H9 (cell line): ENCODE measurements around the gene TMEFF2. TPM values are rescaled to one million over a fixed set of nuclear protein-coding genes. Genes with fewer than 3 reads are reported as not detected.

Experiments used
- DNase-seq: peaks from one replicate; pipeline ENCODE4 v3.0.0-alpha.2; 2017
- H2AFZ ChIP-seq: one replicate; pipeline ENCODE4 v1.6.1; 2013; ENCODE audit warnings: mild to moderate bottlenecking, low read length, control low read depth, moderate library complexity
- H2AK5ac ChIP-seq: 2 replicates; pipeline ENCODE4 v1.6.1; 2013; ENCODE audit warnings: low read length, control low read depth, mixed read lengths; ENCODE audit not compliant: insufficient read length
- H2BK120ac ChIP-seq: one replicate; pipeline ENCODE4 v1.6.1; 2013; ENCODE audit warnings: low read depth, mild to moderate bottlenecking, low read length, control low read depth, inconsistent platforms; ENCODE audit not compliant: poor library complexity, severe bottlenecking
- H2BK12ac ChIP-seq: 2 replicates; pipeline ENCODE4 v1.6.1; 2013; ENCODE audit warnings: low read length, control low read depth, mixed read lengths, low read depth; ENCODE audit not compliant: insufficient read length
- H2BK15ac ChIP-seq: 2 replicates; pipeline ENCODE4 v1.6.1; 2013; ENCODE audit warnings: low read depth, low read length, control low read depth
- H2BK20ac ChIP-seq: one replicate; pipeline ENCODE4 v1.6.1; 2013; ENCODE audit warnings: low read depth, mild to moderate bottlenecking, low read length, control low read depth, inconsistent platforms; ENCODE audit not compliant: poor library complexity, severe bottlenecking
- H2BK5ac ChIP-seq: 2 replicates; pipeline ENCODE4 v1.6.1; 2013; ENCODE audit warnings: low read length, control low read depth, mixed read lengths; ENCODE audit not compliant: insufficient read length
- H3K14ac ChIP-seq: 2 replicates; pipeline ENCODE4 v1.6.1; 2013; ENCODE audit warnings: low read length, control low read depth; ENCODE audit not compliant: insufficient read depth
- H3K18ac ChIP-seq: 2 replicates; pipeline ENCODE4 v1.6.1; 2013; ENCODE audit warnings: low read depth, mild to moderate bottlenecking, mixed read lengths, low read length, control low read depth; ENCODE audit not compliant: insufficient read length
- H3K23ac ChIP-seq: 2 replicates; pipeline ENCODE4 v1.6.1; 2013; ENCODE audit warnings: low read length, control low read depth, mixed read lengths, low read depth; ENCODE audit not compliant: insufficient read length
- H3K23me2 ChIP-seq: 2 replicates; pipeline ENCODE4 v1.6.1; 2013; ENCODE audit warnings: low read depth, mild to moderate bottlenecking, mixed read lengths, low read length, control low read depth; ENCODE audit not compliant: insufficient read length, poor library complexity, severe bottlenecking
- H3K27ac ChIP-seq: 2 replicates; pipeline ENCODE4 v1.5.1; 2013; ENCODE audit warnings: low read length, control low read depth, mixed read lengths, low read depth; ENCODE audit not compliant: insufficient read length
- H3K27me3 ChIP-seq: 2 replicates; pipeline ENCODE4 v1.6.1; 2013; ENCODE audit warnings: low read length, control low read depth, inconsistent platforms; ENCODE audit not compliant: insufficient read depth
- H3K4ac ChIP-seq: 2 replicates; pipeline ENCODE4 v1.6.1; 2013; ENCODE audit warnings: low read depth, mild to moderate bottlenecking, control low read depth, inconsistent platforms, low read length, moderate library complexity
- H3K4me1 ChIP-seq: 2 replicates; pipeline ENCODE4 v1.6.1; 2013; ENCODE audit warnings: low read length, control low read depth, inconsistent platforms; ENCODE audit not compliant: insufficient read depth
- H3K4me2 ChIP-seq: 2 replicates; pipeline ENCODE4 v1.6.1; 2013; ENCODE audit warnings: low read length, control low read depth, mixed read lengths; ENCODE audit not compliant: insufficient read length, insufficient read depth
- H3K56ac ChIP-seq: 2 replicates; pipeline ENCODE4 v1.6.1; 2013; ENCODE audit warnings: low read depth, mild to moderate bottlenecking, mixed read lengths, low read length, control low read depth; ENCODE audit not compliant: insufficient read length
- H3K79me1 ChIP-seq: 2 replicates; pipeline ENCODE4 v1.6.1; 2013; ENCODE audit warnings: low read depth, mild to moderate bottlenecking, moderate library complexity, low read length, control low read depth, inconsistent platforms; ENCODE audit not compliant: insufficient read depth, poor library complexity, severe bottlenecking
- H3K79me2 ChIP-seq: 2 replicates; pipeline ENCODE4 v1.6.1; 2013; ENCODE audit warnings: low read length, control low read depth, inconsistent platforms; ENCODE audit not compliant: insufficient read depth
- H3K9ac ChIP-seq: 2 replicates; pipeline ENCODE4 v1.6.1; 2013; ENCODE audit warnings: low read length, control low read depth, mixed read lengths; ENCODE audit not compliant: insufficient read length; ENCODE audit errors: extremely low read depth
- H3K9me3 ChIP-seq: one replicate; pipeline ENCODE4 v1.6.1; 2013; ENCODE audit warnings: low read depth, low read length, inconsistent platforms; ENCODE audit not compliant: control insufficient read depth
- H3T11ph ChIP-seq: one replicate; pipeline ENCODE4 v1.6.1; 2013; ENCODE audit warnings: mild to moderate bottlenecking, low read length, control low read depth, inconsistent platforms
- H4K20me1 ChIP-seq: one replicate; pipeline ENCODE4 v1.6.1; 2013; ENCODE audit not compliant: control insufficient read depth, insufficient read length, insufficient read depth
- H4K5ac ChIP-seq: 2 replicates; pipeline ENCODE4 v1.6.1; 2013; ENCODE audit warnings: low read depth, mild to moderate bottlenecking, mixed read lengths, low read length, control low read depth; ENCODE audit not compliant: insufficient read length
- H4K8ac ChIP-seq: replicated peaks from 2 replicates; pipeline ENCODE4 v1.6.1; 2013; ENCODE audit warnings: low read length, control low read depth, mixed read lengths, low read depth; ENCODE audit not compliant: insufficient read length
- H4K91ac ChIP-seq: 2 replicates; pipeline ENCODE4 v1.6.1; 2013; ENCODE audit warnings: low read depth, mild to moderate bottlenecking, moderate library complexity, mixed read lengths, low read length, control low read depth; ENCODE audit not compliant: insufficient read length
- H3K27ac Mint-ChIP-seq, 3 experiments: 2 replicates in 2 of 3; 3 replicates in 1 of 3; pipeline ENCODE4 v1.8.0; 2020 to 2021; ENCODE audit warnings: mixed read lengths in 3 of 3, mild to moderate bottlenecking in 1 of 3, moderate library complexity in 1 of 3
- H3K27me3 Mint-ChIP-seq: 2 replicates; pipeline ENCODE4 v1.8.0; 2021; ENCODE audit warnings: low read depth, mild to moderate bottlenecking, moderate library complexity, mixed read lengths
- H3K36me3 Mint-ChIP-seq, 3 experiments: 2 replicates in 2 of 3; 3 replicates in 1 of 3; pipeline ENCODE4 v1.8.0; 2020 to 2021; ENCODE audit warnings: low read depth in 3 of 3, mixed read lengths in 3 of 3; ENCODE audit not compliant: insufficient read depth in 1 of 3
- H3K4me1 Mint-ChIP-seq, 2 experiments: 2 replicates each; pipeline ENCODE4 v1.8.0; 2020; ENCODE audit warnings: mixed read lengths in 2 of 2
- H3K4me3 Mint-ChIP-seq, 2 experiments: 2 replicates in 1 of 2; 3 replicates in 1 of 2; pipeline ENCODE4 v1.8.0; 2020 to 2021; ENCODE audit warnings: mild to moderate bottlenecking in 2 of 2, mixed read lengths in 2 of 2, moderate library complexity in 1 of 2
- H3K9me3 Mint-ChIP-seq, 2 experiments: 2 replicates in 1 of 2; 3 replicates in 1 of 2; pipeline ENCODE4 v1.8.0; 2020; ENCODE audit warnings: mild to moderate bottlenecking in 2 of 2, mixed read lengths in 2 of 2, moderate library complexity in 1 of 2
- CTCF ChIP-seq: fragments of 200-600 bp; sonication (generic); conservative IDR thresholded peaks from 3 replicates; pipeline ENCODE4 v1.8.0; 2021; ENCODE audit warnings: antibody characterized with exemption, mild to moderate bottlenecking
- WGBS: extraction: QIAGEN DNeasy Blood & Tissue Kit; methylation state at CpG from one replicate; pipeline ENCODE4 v1.1.7; 2013; ENCODE audit warnings: missing lambda C conversion rate, low lambda C conversion rate, mixed read lengths; ENCODE audit not compliant: insufficient read length; ENCODE audit errors: extremely low coverage; 5-methylcytosine and 5-hydroxymethylcytosine counted together
- total RNA-seq: library from RNA; stranded (reverse); gene quantifications from 2 replicates; pipeline ENCODE4 v1.2.1, GENCODE V29; 2021

The TMEFF2 gene
- total RNA-seq, 1 experiment from 2014 or later: 0.39 TPM

- H2BK15ac ChIP-seq: no peak overlapping the region
- H3K4me1 ChIP-seq: no peaks in the 10 kb centered on the region
- Mint-ChIP-seq H3K4me1 (no peaks in the 10 kb centered on the region), H3K9me3 (no peaks in the 10 kb centered on the region), H3K27me3 (no peaks in the 10 kb centered on the region), H3K36me3 (no peaks in the 10 kb centered on the region), H3K27ac (no peak overlapping the region), H3K4me3 (no peak overlapping the region)
- H3K23ac ChIP-seq: no peak overlapping the region
- no peaks in the 10 kb centered on the region for H4K20me1 ChIP-seq
- H3K4me2 ChIP-seq: no peak overlapping the region
- no peak for DNase-seq
- no peaks in the 10 kb centered on the region for H3K23me2 ChIP-seq
- H3K79me1 ChIP-seq: no peaks in the 10 kb centered on the region
- no peaks in the 10 kb centered on the region for H3K9me3 ChIP-seq
- no peak overlapping the region for H2BK5ac ChIP-seq
- H3K27me3 ChIP-seq: no peaks in the 10 kb centered on the region
- 100% methylated on average over 1 of the region's 1 CpG for WGBS
- no peak overlapping the region for H3K9ac ChIP-seq
- no peak overlapping the region for H3K56ac ChIP-seq
- H2BK12ac ChIP-seq: no peak overlapping the region
- H2AK5ac ChIP-seq: no peak overlapping the region
- no peak overlapping the region for H3K4ac ChIP-seq
- no peak overlapping the region for H3T11ph ChIP-seq
- no peaks in the 10 kb centered on the region for H3K79me2 ChIP-seq
- TF ChIP-seq CTCF: no peak
- H2AFZ ChIP-seq: no peak overlapping the region
- no peak overlapping the region for H4K8ac ChIP-seq
- H2BK120ac ChIP-seq: no peak overlapping the region
- no peak overlapping the region for H2BK20ac ChIP-seq
- no peak overlapping the region for H4K5ac ChIP-seq
- no peak overlapping the region for H3K18ac ChIP-seq
- H3K14ac ChIP-seq: no peak overlapping the region
- no peak overlapping the region for H4K91ac ChIP-seq
- no peak overlapping the region for H3K27ac ChIP-seq
These were observed 243.4 kb downstream of the TMEFF2 start for GRCh38 chr2:191951376-191951775.
